PC-3 (cell line): ENCODE results near the gene SELENOM.

ENCODE experiments used
- EZH2 ChIP-seq: fragments of 300-600 bp; sonication (generic); IDR thresholded peaks from one replicate; pipeline ENCODE4 v1.6.1; 2017; ENCODE audit warnings: antibody characterized with exemption, mild to moderate bottlenecking, low read length; ENCODE audit not compliant: unreplicated experiment
- EZH2phosphoT487 ChIP-seq: fragments of 300-600 bp; sonication (generic); IDR thresholded peaks from 2 replicates; pipeline ENCODE4 v1.6.1; 2018; ENCODE audit warnings: mild to moderate bottlenecking, antibody characterized with exemption, low read length, borderline replicate concordance
- TF ChIP-seq, protein P1 (sequence below): fragments of 300-600 bp; sonication (generic); conservative IDR thresholded peaks from 2 replicates; pipeline ENCODE4 v1.5.1; 2017; ENCODE audit warnings: antibody characterized with exemption, low read depth, mild to moderate bottlenecking, low read length

DNA sequence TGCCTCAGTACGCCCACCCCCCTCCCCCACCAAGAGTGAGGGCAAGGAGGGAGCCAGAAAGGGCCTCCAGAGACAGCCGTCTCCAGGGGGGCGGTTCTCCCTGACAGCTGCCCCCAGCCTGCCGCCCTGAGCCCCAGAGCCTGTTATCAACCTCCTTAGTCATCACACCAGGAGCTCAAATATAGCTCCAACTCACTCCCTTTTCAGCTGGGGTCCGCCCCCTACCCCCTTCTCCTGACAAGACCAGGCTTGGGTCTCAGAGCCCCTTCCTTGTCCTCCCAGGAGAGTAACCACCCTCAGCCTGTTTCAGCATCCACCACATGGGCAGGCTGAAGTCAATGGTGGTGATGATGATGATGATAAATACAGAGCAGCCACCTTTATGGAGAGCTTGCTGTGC is 12.9 kb upstream of the SELENOM start:
- TF ChIP-seq, protein P1, sequence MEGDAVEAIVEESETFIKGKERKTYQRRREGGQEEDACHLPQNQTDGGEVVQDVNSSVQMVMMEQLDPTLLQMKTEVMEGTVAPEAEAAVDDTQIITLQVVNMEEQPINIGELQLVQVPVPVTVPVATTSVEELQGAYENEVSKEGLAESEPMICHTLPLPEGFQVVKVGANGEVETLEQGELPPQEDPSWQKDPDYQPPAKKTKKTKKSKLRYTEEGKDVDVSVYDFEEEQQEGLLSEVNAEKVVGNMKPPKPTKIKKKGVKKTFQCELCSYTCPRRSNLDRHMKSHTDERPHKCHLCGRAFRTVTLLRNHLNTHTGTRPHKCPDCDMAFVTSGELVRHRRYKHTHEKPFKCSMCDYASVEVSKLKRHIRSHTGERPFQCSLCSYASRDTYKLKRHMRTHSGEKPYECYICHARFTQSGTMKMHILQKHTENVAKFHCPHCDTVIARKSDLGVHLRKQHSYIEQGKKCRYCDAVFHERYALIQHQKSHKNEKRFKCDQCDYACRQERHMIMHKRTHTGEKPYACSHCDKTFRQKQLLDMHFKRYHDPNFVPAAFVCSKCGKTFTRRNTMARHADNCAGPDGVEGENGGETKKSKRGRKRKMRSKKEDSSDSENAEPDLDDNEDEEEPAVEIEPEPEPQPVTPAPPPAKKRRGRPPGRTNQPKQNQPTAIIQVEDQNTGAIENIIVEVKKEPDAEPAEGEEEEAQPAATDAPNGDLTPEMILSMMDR = no peak
- TF ChIP-seq EZH2 (no peak), EZH2phosphoT487 (no peak)
